Thyroid gland (tissue), 4 donors: ENCODE results near the gene PRKAB1.

Experiments used
- CTCF ChIP-seq, 6 experiments: fragments of 200-600 bp in 3 of 6; fragments of 450-650 bp in 3 of 6; sonication (generic) in 3 of 6; IDR thresholded peaks; one replicate each; pipeline ENCODE4 v1.5.1; 2016 to 2019; ENCODE audit warnings: antibody characterized with exemption in 6 of 6, mild to moderate bottlenecking in 2 of 6, inconsistent platforms in 1 of 6, moderate library complexity in 1 of 6
- POLR2A ChIP-seq, 2 donors: fragments of 450-650 bp; IDR thresholded peaks; one replicate each; pipeline ENCODE4 v1.6.1; 2017; ENCODE audit warnings: antibody characterized with exemption in 2 of 2, mild to moderate bottlenecking in 2 of 2, moderate library complexity in 1 of 2

- TF ChIP-seq CTCF (IDR thresholded peaks at IDR 0.05), result no peak
- no peak for TF ChIP-seq POLR2A (IDR thresholded peaks at IDR 0.05)
These were observed 43.8 kb downstream of the PRKAB1 start for GRCh38 chr12:119711693-119712092.
